ENCODE measurements around the gene NET1.

Gene NET1

GRCh38 chr10:5502571-5503476 lies 90.5 kb downstream of the NET1 start:
- DNase-seq = no peak

GRCh38 chr10:5503477-5503835 lies 91.1 kb downstream of the NET1 start:
- DNase-seq = no peak

- no peak for DNase-seq
Measured at GRCh38 chr10:5504146-5505072, 92.1 kb downstream of the NET1 start.

- DNase-seq = no peak
Measured at GRCh38 chr10:5506246-5506645, 93.9 kb downstream of the NET1 start.

GRCh38 chr10:5506751-5507648 lies 94.6 kb downstream of the NET1 start:
- no peak for DNase-seq

GRCh38 chr10:5507649-5508131 lies 95.3 kb downstream of the NET1 start:
- DNase-seq = no peak

- no peak for DNase-seq
Measured at GRCh38 chr10:5508161-5508604, 95.8 kb downstream of the NET1 start.
